ENCODE results near the gene KDM3B. TPM values are rescaled to one million over a fixed set of nuclear protein-coding genes. Genes with fewer than 3 reads are reported as not detected.

KDM3B gene
- total and polyA plus RNA-seq, 2 of the 8 experiments (the other 6 are each of a cell fraction or from before 2014, with no cell fraction given) = 27.1 to 78.1 TPM

DNA sequence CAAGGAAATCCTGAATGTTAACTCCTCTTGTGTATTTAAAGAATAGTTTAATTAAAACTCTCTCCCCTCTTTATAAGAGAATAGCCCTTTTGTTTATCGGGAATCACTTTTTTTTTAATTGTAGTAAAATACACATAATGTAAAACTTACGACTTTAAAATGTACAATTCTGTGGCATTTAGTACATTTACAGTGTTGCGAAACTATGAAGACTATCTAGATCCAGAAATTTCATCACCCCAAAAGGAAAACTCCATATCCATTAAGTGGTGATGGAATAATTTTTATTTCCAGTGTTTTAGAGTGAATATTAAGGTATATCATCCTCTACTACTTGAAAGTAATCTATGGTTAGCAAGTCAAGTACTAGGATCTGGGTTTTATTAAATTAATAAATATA lies 36.8 kb downstream of the KDM3B start:
- no peak overlapping the region for H3K4me2 ChIP-seq (ENCODE audit: insufficient read depth in 1 of 2, low read depth in 2 of 2, low read length in 2 of 2)
- no peak overlapping the region for H2BK5ac ChIP-seq (ENCODE audit: low read depth, low read length)
- no peak overlapping the region for H4K91ac ChIP-seq (replicated peaks; ENCODE audit: insufficient read length, low read length)
- no peak overlapping the region for H4K8ac ChIP-seq (ENCODE audit: extremely low read depth, insufficient read depth, low read length)
- H3K27me3 ChIP-seq (replicated peaks in 1 of 4; ENCODE audit: control insufficient read depth in 3 of 4, extremely low read depth in 1 of 4, insufficient read depth in 3 of 4, low read length in 3 of 4) = no peaks in the 10 kb centered on the region
- DNase-seq (ENCODE audit: low read depth in 1 of 2, low spot score in 2 of 2) (no peak), FAIRE-seq (no peak)
- H3K4me1 ChIP-seq (replicated peaks in 1 of 4; ENCODE audit: control insufficient read depth in 3 of 4, insufficient read depth in 4 of 4, low read length in 3 of 4) = no peaks in the 10 kb centered on the region
- no peak overlapping the region for H3K14ac ChIP-seq (ENCODE audit: insufficient read length)
- H2AFZ ChIP-seq (ENCODE audit: low read length) = no peak overlapping the region
- no peak for TF ChIP-seq BACH1 (IDR thresholded peaks at IDR 0.05; ENCODE audit: low read length)
- TF ChIP-seq BRCA1 (IDR thresholded peaks at IDR 0.05; ENCODE audit: low read depth, low read length) = no peak
- no peak for TF ChIP-seq SP2 (IDR thresholded peaks at IDR 0.05; ENCODE audit: low read length)
- TF ChIP-seq SP4 (IDR thresholded peaks at IDR 0.05; ENCODE audit: low read length) = no peak
- TF ChIP-seq CHD2 (IDR thresholded peaks at IDR 0.05; ENCODE audit: low read length) = no peak
- no peak for TF ChIP-seq CHD1 (IDR thresholded peaks at IDR 0.05; ENCODE audit: low read depth, low read length)
- TF ChIP-seq, protein P1, sequence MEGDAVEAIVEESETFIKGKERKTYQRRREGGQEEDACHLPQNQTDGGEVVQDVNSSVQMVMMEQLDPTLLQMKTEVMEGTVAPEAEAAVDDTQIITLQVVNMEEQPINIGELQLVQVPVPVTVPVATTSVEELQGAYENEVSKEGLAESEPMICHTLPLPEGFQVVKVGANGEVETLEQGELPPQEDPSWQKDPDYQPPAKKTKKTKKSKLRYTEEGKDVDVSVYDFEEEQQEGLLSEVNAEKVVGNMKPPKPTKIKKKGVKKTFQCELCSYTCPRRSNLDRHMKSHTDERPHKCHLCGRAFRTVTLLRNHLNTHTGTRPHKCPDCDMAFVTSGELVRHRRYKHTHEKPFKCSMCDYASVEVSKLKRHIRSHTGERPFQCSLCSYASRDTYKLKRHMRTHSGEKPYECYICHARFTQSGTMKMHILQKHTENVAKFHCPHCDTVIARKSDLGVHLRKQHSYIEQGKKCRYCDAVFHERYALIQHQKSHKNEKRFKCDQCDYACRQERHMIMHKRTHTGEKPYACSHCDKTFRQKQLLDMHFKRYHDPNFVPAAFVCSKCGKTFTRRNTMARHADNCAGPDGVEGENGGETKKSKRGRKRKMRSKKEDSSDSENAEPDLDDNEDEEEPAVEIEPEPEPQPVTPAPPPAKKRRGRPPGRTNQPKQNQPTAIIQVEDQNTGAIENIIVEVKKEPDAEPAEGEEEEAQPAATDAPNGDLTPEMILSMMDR (IDR thresholded peaks at IDR 0.05; ENCODE audit: control extremely low read depth in 1 of 3, insufficient read depth in 1 of 3, low read depth in 1 of 3, low read length in 3 of 3) = no peak
- no peak for TF ChIP-seq SRF (IDR thresholded peaks at IDR 0.05; ENCODE audit: low read depth, low read length)
- no peak for TF ChIP-seq HDAC6 (IDR thresholded peaks at IDR 0.05; ENCODE audit: low read depth, low read length)
- no peak for TF ChIP-seq TAF1 (IDR thresholded peaks at IDR 0.05; ENCODE audit: low read depth, low read length)
- no peak overlapping the region for H3K4ac ChIP-seq (replicated peaks; ENCODE audit: insufficient read length, low read depth, low read length)
- H3K18ac ChIP-seq (ENCODE audit: extremely low read depth, low read length) = no peak overlapping the region
- no peak overlapping the region for H3K27ac ChIP-seq (ENCODE audit: low read depth, low read length)
- no peak overlapping the region for H3K23ac ChIP-seq (ENCODE audit: insufficient read length)
- H3K79me2 ChIP-seq (ENCODE audit: control insufficient read depth in 1 of 2, insufficient read depth in 2 of 2, low read length in 2 of 2) = no peaks in the 10 kb centered on the region
- H2AK5ac ChIP-seq (ENCODE audit: low read depth, low read length) = no peak overlapping the region
- no peaks in the 10 kb centered on the region for H3K79me1 ChIP-seq (ENCODE audit: low read depth, low read length)
- H3K4me3 ChIP-seq (ENCODE audit: extremely low read depth in 1 of 4, insufficient read depth in 2 of 4, low read depth in 3 of 4, low read length in 4 of 4) = no peak overlapping the region
- no peak overlapping the region for H4K5ac ChIP-seq (ENCODE audit: insufficient read length, low read depth, low read length)
- no peak overlapping the region for H3K9ac ChIP-seq (replicated peaks in 1 of 4; ENCODE audit: extremely low read depth in 1 of 4, low read depth in 3 of 4, low read length in 3 of 4)
- no peak overlapping the region for H2BK20ac ChIP-seq (ENCODE audit: low read length)
- peaks cover 11 to 65% (median 34%) of the 10 kb centered on the region in 4 experiments for H3K36me3 ChIP-seq (ENCODE audit: control insufficient read depth in 2 of 4, insufficient read depth in 4 of 4, low read length in 3 of 4)
- H2BK120ac ChIP-seq (replicated peaks; ENCODE audit: low read depth, low read length) = no peak overlapping the region
- H3K23me2 ChIP-seq (ENCODE audit: low read depth, low read length) = no peaks in the 10 kb centered on the region
- H2BK12ac ChIP-seq (ENCODE audit: low read depth, low read length) = no peak overlapping the region
- no peaks in the 10 kb centered on the region for H3K9me3 ChIP-seq (ENCODE audit: insufficient read depth in 2 of 2, low read depth in 1 of 2, low read length in 1 of 2)
- ChIA-PET CTCF (ENCODE audit: partially characterized antibody) (no interaction called here), POLR2A (ENCODE audit: partially characterized antibody) (no interaction called here)
- WGBS, 2 experiments (ENCODE audit: extremely low coverage in 1 of 2, insufficient coverage in 1 of 2, insufficient read length in 1 of 2, insufficient replicate concordance in 2 of 2, low coverage in 1 of 2, low lambda C conversion rate in 2 of 2, missing lambda C conversion rate in 1 of 2) = 87% methylated on average over 3 of the region's 3 CpGs; no CpG with 5 or more reads in 1 of the 2 experiments
- peaks cover 0 to 2% of the 10 kb centered on the region in 2 experiments for H4K20me1 ChIP-seq (replicated peaks in 1 of 2; ENCODE audit: control insufficient read depth in 1 of 2, insufficient read depth in 2 of 2, low read length in 2 of 2)
- no peak overlapping the region for H3K56ac ChIP-seq (replicated peaks; ENCODE audit: insufficient read length, low read depth, low read length)
- no peak overlapping the region for H2BK15ac ChIP-seq (ENCODE audit: low read length)

Measured in H1 (cell line).